Renal pelvis (tissue), 4 donors: ENCODE measurements around the gene CDHR5. TPM values are rescaled to one million over a fixed set of nuclear protein-coding genes. Genes with fewer than 3 reads are reported as not detected.
"Not testable (repeated sequence)": the region's sequence is repeated elsewhere in the genome, so short reads cannot be mapped to it uniquely, and the experiment has no call there.

Experiments
- DNase-seq: peaks from one replicate; pipeline ENCODE4 v3.0.0-alpha.2; 2013
- polyA plus RNA-seq, 3 donors: library from polyadenylated mRNA; unstranded; fragments of 120-200 nt; gene quantifications; one replicate each; pipeline ENCODE4 v1.2.1, GENCODE V29; 2013; ENCODE audit not compliant: insufficient read length in 3 of 3

CDHR5 gene
- polyA plus RNA-seq, 3 donors, result 42.6 to 56.2 (median 47.7) TPM

DNA sequence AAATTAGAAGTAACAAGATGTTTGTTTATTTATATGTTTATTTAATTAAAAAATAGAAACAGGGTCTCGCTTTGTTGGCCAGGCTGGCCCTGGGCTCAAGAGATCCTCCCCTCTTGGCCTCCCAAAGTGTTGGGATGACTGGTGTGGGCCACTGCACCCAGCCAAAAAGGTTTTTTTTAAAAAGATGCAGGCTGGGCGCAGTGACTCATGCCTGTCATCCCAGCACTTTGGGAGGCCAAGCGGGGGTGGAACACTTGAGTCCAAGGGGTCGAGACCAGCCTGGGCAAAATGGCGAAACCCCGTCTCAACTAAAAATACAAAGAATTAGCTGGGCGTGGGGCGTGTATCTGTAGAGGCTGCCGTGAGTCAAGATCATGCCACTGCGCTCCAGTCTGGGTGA lies 25.7 kb upstream of the CDHR5 start:
- DNase-seq, result no peak

- not testable (repeated sequence) for DNase-seq
Measured at GRCh38 chr11:647672-648158, 23.0 kb upstream of the CDHR5 start.

- DNase-seq, result no peak
Measured at GRCh38 chr11:646214-646613, 21.5 kb upstream of the CDHR5 start.

DNA sequence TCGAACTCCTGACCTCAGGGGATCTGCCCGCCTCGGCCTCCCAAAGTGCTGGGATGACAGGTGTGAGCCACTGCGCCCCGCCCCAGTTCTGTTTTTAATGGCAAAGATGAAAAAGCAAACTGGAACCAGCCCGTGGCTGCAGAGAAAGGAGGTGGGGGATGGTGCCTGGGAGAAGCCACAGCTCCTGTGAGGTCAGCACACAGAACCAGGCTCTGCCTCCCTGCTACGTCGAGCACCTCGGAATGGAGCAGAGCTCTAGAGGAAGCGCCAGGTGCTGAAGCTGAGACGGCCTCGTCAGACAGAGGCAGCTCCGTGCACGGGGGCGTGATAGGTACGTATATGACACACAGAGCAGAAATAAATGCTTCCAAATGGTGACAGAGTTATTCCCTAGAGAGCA lies 20.8 kb upstream of the CDHR5 start:
- no peak for DNase-seq

DNA sequence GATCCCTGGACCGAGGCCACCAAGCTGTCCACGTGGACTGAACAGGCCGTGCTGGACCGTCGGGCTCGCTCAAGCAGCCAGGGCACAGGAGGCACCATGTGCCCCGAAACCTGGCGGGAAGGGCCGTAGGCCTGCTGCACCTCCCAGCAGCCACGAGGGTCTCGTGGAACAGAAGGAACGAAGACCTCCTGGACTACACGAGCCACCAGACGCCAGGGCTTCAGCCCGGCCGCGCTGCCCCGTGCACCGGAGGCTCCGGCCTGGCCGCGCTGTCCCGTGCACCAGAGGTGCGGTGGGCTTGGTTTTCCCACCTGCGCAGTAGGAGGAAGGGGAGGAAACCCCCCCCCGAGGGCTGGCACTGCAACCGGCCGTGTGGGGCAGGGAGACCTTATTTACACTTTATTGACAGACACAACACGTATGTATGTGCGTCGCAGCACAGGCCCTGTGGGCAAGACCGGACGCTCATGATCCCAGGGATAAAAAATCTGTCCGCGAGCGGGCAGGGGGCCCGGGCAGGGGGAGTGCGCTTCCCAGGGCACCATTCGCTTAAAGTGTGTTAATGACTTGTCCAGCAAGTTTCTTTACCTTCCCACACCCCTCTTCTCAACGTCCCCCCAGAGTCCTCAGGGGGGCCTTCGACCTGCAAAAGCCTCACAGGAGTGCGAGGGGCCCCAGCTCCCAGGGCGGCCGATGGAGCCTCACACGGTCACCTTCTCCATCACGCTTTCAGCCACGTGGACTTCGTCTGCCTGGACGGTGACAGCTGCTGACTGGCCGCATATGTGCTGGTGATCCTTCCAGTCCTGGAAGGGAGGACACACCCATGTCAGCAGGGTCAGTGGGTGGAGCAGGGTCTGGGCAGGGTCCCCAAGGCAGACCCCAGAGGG lies 19.3 kb upstream of the CDHR5 start:
- no peak for DNase-seq

DNA sequence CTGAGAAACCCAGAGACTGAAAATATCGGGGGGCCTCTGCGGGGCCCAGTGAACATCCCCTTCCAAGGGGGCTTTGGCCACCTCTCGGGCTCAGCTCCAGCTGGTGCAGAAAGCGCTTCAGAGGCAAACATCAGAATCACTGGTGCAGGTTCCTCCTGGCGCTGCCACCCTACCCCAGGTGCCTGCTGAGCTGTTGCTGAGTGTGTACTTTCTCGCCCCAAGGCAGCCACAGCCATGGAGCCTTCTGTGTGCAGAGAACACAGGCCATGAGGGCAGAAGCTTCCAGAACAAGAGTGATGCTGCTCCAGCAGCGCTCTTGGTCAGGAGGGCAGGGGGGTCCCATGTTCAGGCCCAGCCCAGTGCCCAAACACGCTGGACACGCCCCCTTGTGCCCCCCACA lies 18.6 kb upstream of the CDHR5 start:
- DNase-seq, result no peak

DNA sequence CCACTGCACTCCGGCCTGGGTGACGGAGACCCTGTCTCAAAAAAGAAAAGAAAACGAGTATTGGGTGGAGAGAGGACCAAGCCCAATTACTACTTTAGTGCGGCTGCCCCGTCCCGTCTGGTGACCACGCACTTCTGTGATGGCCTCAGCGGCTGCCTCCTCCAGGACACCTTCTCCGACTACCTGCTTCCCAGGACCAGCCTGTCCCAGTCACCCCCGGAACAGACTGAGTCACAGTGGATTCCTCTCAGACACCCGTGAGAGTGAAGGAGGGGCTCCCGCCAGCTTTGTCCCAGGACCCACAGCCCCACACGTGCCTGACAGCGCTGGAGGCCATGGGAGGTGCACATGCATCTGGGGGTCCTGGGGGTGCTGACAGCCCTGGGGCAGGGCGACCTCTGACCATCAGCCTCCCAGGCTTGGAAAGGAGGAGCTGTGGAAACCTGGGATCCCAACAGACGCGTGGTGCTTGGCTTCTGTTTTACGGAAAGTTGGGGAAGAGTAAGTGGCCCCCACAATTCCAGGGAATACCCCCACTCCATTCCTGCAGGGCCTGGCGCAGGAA lies 17.1 kb upstream of the CDHR5 start:
- DNase-seq, result no peak

GRCh38 chr11:640021-640706 lies 15.4 kb upstream of the CDHR5 start:
- no peak for DNase-seq

DNA sequence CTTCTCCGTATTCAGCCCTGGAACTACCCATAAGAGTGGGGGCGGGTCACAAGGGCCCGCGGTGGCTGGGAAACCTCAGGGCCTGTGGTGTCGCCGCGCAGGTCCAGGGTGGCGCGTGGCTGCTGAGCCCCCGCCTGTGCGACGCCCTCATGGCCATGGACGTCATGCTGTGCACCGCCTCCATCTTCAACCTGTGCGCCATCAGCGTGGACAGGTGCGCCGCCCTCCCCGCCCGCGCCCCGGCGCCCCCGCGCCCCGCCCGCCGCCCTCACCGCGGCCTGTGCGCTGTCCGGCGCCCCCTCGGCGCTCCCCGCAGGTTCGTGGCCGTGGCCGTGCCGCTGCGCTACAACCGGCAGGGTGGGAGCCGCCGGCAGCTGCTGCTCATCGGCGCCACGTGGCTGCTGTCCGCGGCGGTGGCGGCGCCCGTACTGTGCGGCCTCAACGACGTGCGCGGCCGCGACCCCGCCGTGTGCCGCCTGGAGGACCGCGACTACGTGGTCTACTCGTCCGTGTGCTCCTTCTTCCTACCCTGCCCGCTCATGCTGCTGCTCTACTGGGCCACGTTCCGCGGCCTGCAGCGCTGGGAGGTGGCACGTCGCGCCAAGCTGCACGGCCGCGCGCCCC lies 14.7 kb upstream of the CDHR5 start:
- no peak for DNase-seq

GRCh38 chr11:638631-639331 lies 14.0 kb upstream of the CDHR5 start:
- no peak for DNase-seq

GRCh38 chr11:637593-638521 lies 13.1 kb upstream of the CDHR5 start:
- no peak for DNase-seq

DNA sequence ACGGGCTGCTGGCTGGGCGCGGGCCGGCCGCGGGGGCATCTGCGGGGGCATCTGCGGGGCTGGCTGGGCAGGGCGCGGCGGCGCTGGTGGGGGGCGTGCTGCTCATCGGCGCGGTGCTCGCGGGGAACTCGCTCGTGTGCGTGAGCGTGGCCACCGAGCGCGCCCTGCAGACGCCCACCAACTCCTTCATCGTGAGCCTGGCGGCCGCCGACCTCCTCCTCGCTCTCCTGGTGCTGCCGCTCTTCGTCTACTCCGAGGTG lies 12.5 kb upstream of the CDHR5 start:
- DNase-seq, result no peak

DNA sequence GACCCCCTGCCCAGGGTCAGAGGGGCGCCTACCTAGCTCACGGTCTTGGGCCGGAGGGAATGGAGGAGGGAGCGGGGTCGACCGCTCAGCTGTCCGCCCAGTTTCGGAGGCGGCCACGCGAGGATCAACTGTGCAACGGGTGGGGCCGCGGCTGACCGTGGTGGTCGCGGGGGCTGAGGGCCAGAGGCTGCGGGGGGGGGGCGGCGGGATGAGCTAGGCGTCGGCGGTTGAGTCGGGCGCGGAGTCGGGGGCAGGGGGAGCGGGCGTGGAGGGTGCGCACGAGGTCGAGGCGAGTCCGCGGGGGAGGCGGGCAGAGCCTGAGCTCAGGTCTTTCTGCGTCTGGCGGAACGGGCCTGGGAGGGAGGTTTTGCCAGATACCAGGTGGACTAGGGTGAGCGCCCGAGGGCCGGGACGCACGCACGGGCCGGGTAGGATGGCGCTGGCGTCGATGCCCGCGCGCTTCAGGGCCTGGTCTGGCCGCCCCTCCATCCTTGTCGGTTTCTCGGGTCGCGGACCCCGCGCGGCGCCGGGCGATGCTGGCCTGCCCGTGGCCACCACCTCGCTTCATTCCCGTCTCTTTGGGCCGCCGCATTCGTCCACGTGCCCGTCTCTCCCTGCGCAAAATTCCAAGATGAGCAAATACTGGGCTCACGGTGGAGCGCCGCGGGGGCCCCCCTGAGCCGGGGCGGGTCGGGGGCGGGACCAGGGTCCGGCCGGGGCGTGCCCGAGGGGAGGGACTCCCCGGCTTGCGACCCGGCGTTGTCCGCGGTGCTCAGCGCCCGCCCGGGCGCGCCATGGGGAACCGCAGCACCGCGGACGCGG lies 12.0 kb upstream of the CDHR5 start, which contains the start of gene DRD4:
Gene DRD4, plus strand, starts transcription at position 759 of the 822 bp plus-strand sequence. Its CDS starts 36 bp downstream, at position 795.
- DNase-seq, result no peak

- no peak for DNase-seq
Measured at GRCh38 chr11:635945-636510, 11.3 kb upstream of the CDHR5 start.

DNA sequence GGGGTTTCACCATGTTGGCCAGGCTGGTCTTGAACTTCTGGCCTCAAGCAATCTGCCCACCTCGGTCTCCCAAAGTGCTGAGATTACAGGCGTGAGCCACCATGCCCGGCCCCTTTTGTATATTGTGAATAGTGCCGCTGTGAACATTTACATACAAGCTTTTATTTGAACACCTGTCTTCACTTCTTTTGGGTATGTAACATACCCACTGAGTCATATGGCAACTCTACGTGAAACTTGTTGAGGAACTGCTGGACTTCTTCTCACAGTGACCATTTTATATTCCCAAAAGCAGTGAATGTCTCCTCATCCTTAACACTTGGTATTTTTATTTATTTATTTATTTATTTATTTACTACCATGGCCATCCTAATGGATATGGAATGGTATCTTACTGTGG lies 6.1 kb upstream of the CDHR5 start:
- DNase-seq, result no peak

- no peak for DNase-seq
Measured at GRCh38 chr11:629237-629583, 4.5 kb upstream of the CDHR5 start.

DNA sequence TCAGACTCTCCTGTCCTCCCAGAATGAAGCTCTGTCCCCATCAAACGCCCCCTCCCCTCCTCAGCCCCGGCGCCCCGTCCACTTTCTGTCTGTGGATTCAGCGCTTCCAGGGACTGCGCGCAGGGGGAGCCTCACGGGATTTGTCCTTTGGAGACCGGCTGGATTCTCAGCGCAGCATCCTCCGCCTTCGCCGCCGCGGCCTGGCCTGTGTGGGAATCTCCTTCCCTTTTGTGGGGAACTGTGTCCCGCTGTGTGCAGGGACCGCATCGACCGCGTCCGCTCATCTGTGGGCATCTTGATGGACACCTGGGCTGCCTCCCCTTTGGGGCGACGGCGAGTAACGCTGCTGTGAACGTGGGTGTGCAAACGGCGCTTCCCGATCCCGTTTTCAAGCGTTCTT lies 3.3 kb upstream of the CDHR5 start:
- no peak for DNase-seq

GRCh38 chr11:627308-627576 lies 2.5 kb upstream of the CDHR5 start:
- no peak for DNase-seq

DNA sequence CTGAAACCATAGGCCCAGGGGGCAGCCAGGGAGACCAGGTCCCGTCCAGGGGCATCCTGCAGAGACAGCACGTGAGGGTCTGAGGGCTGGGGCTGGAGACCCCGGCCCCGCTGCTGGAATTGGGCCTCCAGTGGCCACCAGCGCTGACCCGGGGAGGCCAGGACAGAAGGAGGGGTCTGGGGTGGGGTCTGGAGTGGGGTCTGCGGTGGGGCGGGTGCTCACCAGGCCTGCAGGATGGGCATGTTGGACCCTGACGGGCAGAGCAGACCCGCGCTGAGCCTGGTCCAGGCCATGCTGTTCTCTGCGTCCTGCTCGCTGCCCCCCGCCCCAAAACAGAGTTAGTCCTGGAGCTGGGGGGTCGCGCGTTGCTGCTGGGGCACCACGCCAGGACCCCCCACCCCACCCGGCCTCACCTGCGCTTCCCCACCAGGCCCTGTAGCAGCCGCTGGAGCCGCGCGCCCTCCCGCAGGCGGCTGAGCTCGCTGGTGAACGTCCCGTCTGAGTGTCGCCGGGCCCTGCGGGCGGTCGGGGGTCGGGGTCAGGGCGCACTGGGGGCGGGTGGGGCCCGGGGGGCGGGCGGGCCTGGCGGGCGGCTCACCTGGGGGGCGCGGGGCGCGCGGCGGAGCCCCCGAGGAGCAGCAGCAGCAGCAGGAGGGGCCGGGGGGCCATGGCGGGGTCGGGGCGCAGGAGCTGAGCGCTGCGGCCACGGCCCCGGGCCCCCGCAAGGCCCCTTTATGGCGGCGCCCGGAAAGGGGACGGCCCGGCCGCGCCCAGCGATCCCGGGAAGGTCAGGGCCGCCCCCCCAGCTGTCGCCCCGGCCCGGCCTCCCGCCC lies 1.9 kb upstream of the CDHR5 start, which contains the start of gene SCT:
Gene SCT, minus strand, starts transcription at position 707 of the 833 bp plus-strand sequence. Its CDS starts 38 bp downstream, at position 669.
- no peak for DNase-seq
